Panc1 (cell line): ENCODE data around the gene CHIC2. TPM values are rescaled to one million over a fixed set of nuclear protein-coding genes. Genes with fewer than 3 reads are reported as not detected.

Experiments used
- ATAC-seq: fragments of 200-7000 bp; cut with Tn5 transposase; 2 replicates; pipeline ENCODE4 v1.9.1; 2020; ENCODE audit warnings: mild to moderate bottlenecking, moderate library complexity
- BruUV-seq: library from RNA; stranded (reverse); fragments of 400-500 nt; replicated peaks from 2 replicates; lab custom pipeline; 2021; lab: Mats Ljungman, UMichigan
- CTCF ChIA-PET: fragments of 300-600 bp; sonication (Branson Sonifier 250); formaldehyde crosslinking; loops from one replicate; lab custom pipeline; 2022; ENCODE audit warnings: antibody characterized with exemption; lab: Charles Lee
- POLR2A ChIA-PET: fragments of 300-600 bp; sonication (Branson Sonifier 250); formaldehyde crosslinking; loops from one replicate; lab custom pipeline; 2022; ENCODE audit warnings: antibody characterized with exemption; lab: Charles Lee
- DNase-seq: peaks from one replicate; pipeline ENCODE4 v3.0.0-alpha.2; 2010; ENCODE audit warnings: low read depth, low spot score
- H3K27ac ChIP-seq: 2 replicates; pipeline ENCODE4 v1.5.1; 2011; ENCODE audit warnings: mild to moderate bottlenecking, low read length, inconsistent platforms
- H3K27me3 ChIP-seq: fragments of 200-500 bp; sonication (Bioruptor generic); 2 replicates; pipeline ENCODE4 v1.6.0; 2014; ENCODE audit warnings: low read length, inconsistent platforms; ENCODE audit not compliant: control insufficient read depth, insufficient read depth
- H3K36me3 ChIP-seq: fragments of 200-500 bp; sonication (Bioruptor generic); 2 replicates; pipeline ENCODE4 v1.5.1; 2014; ENCODE audit warnings: inconsistent platforms, mild to moderate bottlenecking, low read length, moderate library complexity; ENCODE audit not compliant: control insufficient read depth, insufficient read depth
- H3K4me1 ChIP-seq: 2 replicates; pipeline ENCODE4 v1.5.1; 2011; ENCODE audit warnings: inconsistent platforms, mild to moderate bottlenecking, low read length, moderate library complexity; ENCODE audit not compliant: control insufficient read depth, insufficient read depth
- H3K4me3 ChIP-seq, 2 experiments: 2 replicates each; pipeline ENCODE4 v1.5.1; 2011 to 2012; ENCODE audit warnings: low read depth in 2 of 2, low read length in 2 of 2, mild to moderate bottlenecking in 2 of 2, inconsistent platforms in 1 of 2, moderate library complexity in 1 of 2
- H3K9me3 ChIP-seq: fragments of 200-500 bp; sonication (Bioruptor generic); 2 replicates; pipeline ENCODE4 v1.5.1; 2014; ENCODE audit warnings: low read depth, mild to moderate bottlenecking, inconsistent platforms, low read length, moderate library complexity; ENCODE audit not compliant: control insufficient read depth, insufficient read depth
- CTCF ChIP-seq: fragments of 450-650 bp; IDR thresholded peaks from 2 replicates; pipeline ENCODE4 v1.5.1; 2017; ENCODE audit warnings: mild to moderate bottlenecking
- POLR2AphosphoS5 ChIP-seq: IDR thresholded peaks from 2 replicates; pipeline ENCODE4 v1.6.1; 2012; ENCODE audit warnings: mild to moderate bottlenecking, low read depth, low read length, moderate library complexity
- REST ChIP-seq, 2 experiments: IDR thresholded peaks; 2 replicates each; pipeline ENCODE4 v1.6.1; 2011 to 2012; ENCODE audit warnings: low read depth in 2 of 2, control low read depth in 1 of 2, low read length in 1 of 2, mild to moderate bottlenecking in 1 of 2, moderate library complexity in 1 of 2; ENCODE audit not compliant: insufficient read depth in 1 of 2
- SIN3A ChIP-seq: IDR thresholded peaks from 2 replicates; pipeline ENCODE4 v1.6.1; 2012; ENCODE audit warnings: low read depth, mild to moderate bottlenecking, low read length, moderate library complexity, borderline replicate concordance; ENCODE audit not compliant: insufficient read depth
- TCF7L2 ChIP-seq: IDR thresholded peaks from 2 replicates; pipeline ENCODE4 v1.6.1; 2011; ENCODE audit warnings: mild to moderate bottlenecking, low read depth, low read length, inconsistent platforms
- in situ Hi-C: cut with HindIII; loops from 2 replicates; pipeline ENCODE4 v1.10.0; 2016; ENCODE audit warnings: low sequenced_read_pairs, low pct_unique_long_range_greater_than_20kb
- intact Hi-C: fragments of 100-400 bp; cut with micrococcal nuclease; formaldehyde crosslinking; loops from one replicate; pipeline ENCODE4 v1.10.0; 2022; ENCODE audit not compliant: unreplicated experiment
- total RNA-seq: library from RNA; stranded (reverse); gene quantifications from one replicate; pipeline ENCODE4 v1.2.1, GENCODE V29; 2021; ENCODE audit not compliant: unreplicated experiment

Gene CHIC2
- total RNA-seq, 1 experiment from 2014 or later = 10.3 TPM

- Histone ChIP-seq H3K9me3 (no peaks in the 10 kb centered on the region), H3K4me3 (no peak overlapping the region), H3K36me3 (no peaks in the 10 kb centered on the region), H3K27me3 (no peaks in the 10 kb centered on the region), H3K27ac (no peak overlapping the region), H3K4me1 (no peaks in the 10 kb centered on the region)
- in situ Hi-C loops = no loop called here
- DNase-seq (no peak), ATAC-seq (no peak)
- intact Hi-C loops = no loop called here
- BruUV-seq = no TSS peak
- CTCF ChIA-PET = no interaction called here
- POLR2A ChIA-PET = no interaction called here
- no peak for TF ChIP-seq SIN3A
- TF ChIP-seq CTCF = no peak
- no peak for TF ChIP-seq REST (IDR thresholded peaks at IDR 0.05; ENCODE audit: insufficient read depth in 1 of 2, low read depth in 2 of 2, low read length in 1 of 2)
- no peak for TF ChIP-seq TCF7L2
- no peak for TF ChIP-seq POLR2AphosphoS5
These were observed 82.8 kb downstream of the CHIC2 start for GRCh38 chr4:53981567-53981966.

GRCh38 chr4:53981066-53981465 lies 83.3 kb downstream of the CHIC2 start:
- Histone ChIP-seq H3K4me1 (no peaks in the 10 kb centered on the region), H3K36me3 (no peaks in the 10 kb centered on the region), H3K27ac (no peak overlapping the region), H3K27me3 (no peaks in the 10 kb centered on the region), H3K9me3 (no peaks in the 10 kb centered on the region), H3K4me3 (no peak overlapping the region)
- no peak for DNase-seq
- in situ Hi-C loops = no loop called here
- CTCF ChIA-PET = no interaction called here
- POLR2A ChIA-PET = no interaction called here
- intact Hi-C loops = no loop called here
- no TSS peak for BruUV-seq
- ATAC-seq = no peak
- TF ChIP-seq TCF7L2 = no peak
- TF ChIP-seq CTCF = no peak
- no peak for TF ChIP-seq POLR2AphosphoS5
- no peak for TF ChIP-seq REST (IDR thresholded peaks at IDR 0.05; ENCODE audit: insufficient read depth in 1 of 2, low read depth in 2 of 2, low read length in 1 of 2)
- TF ChIP-seq SIN3A = no peak
